GM12878 (cell line): Measurements from ENCODE around the gene TMC8. TPM values are rescaled to one million over a fixed set of nuclear protein-coding genes. Genes with fewer than 3 reads are reported as not detected.

Experiments
- ATAC-seq: fragments of 200-7000 bp; cut with Tn5 transposase; 3 replicates; pipeline ENCODE4 v1.9.1; 2020; ENCODE audit warnings: mild to moderate bottlenecking, moderate library complexity
- BruUV-seq: library from RNA; stranded (reverse); fragments of 400-500 nt; replicated peaks from 2 replicates; lab custom pipeline; 2021; lab: Mats Ljungman, UMichigan
- CTCF ChIA-PET: fragments of 300-600 bp; sonication (Branson Sonifier 250); formaldehyde crosslinking; extraction: SDS; loops from one replicate; lab custom pipeline; 2021; ENCODE audit warnings: inconsistent platforms; lab: Yijun Ruan, JAX
- POLR2A ChIA-PET: fragments of 350-600 bp; formaldehyde crosslinking; extraction: SDS; loops from one replicate; lab custom pipeline; 2021; ENCODE audit warnings: inconsistent platforms; lab: Charles Lee
- RAD21 ChIA-PET: fragments of 300-600 bp; sonication (Branson Sonifier 250); formaldehyde crosslinking; loops from one replicate; lab custom pipeline; 2023; ENCODE audit warnings: antibody characterized with exemption; ENCODE audit not compliant: unreplicated experiment; lab: Charles Lee
- SMC1A ChIA-PET: fragments of 300-600 bp; sonication (Branson Sonifier 250); formaldehyde crosslinking; loops from one replicate; lab custom pipeline; 2023; ENCODE audit not compliant: unreplicated experiment, uncharacterized antibody; lab: Charles Lee
- DNase-seq: peaks from one replicate; pipeline ENCODE4 v3.0.0-alpha.2; 2011; ENCODE audit warnings: low read depth, low spot score
- FAIRE-seq: peaks from 3 replicates; lab custom pipeline; 2011; peaks lifted over from hg19 to GRCh38; lab: Jason Lieb, UNC
- H2AFZ ChIP-seq: 2 replicates; pipeline ENCODE4 v1.6.0; 2011; ENCODE audit warnings: low read depth, low read length, control low read depth; ENCODE audit not compliant: control insufficient read depth
- H3K27ac ChIP-seq: 2 replicates; pipeline ENCODE4 v1.5.1; 2011; ENCODE audit warnings: control low read depth; ENCODE audit not compliant: control insufficient read depth, insufficient read depth
- H3K27me3 ChIP-seq, 2 experiments: replicated peaks in 1 of 2; 2 replicates each; pipeline versions ENCODE4 v1.6.0 to v1.6.1; 2011; ENCODE audit warnings: low read length in 1 of 2; ENCODE audit not compliant: control insufficient read depth in 2 of 2, insufficient read depth in 2 of 2
- H3K36me3 ChIP-seq, 2 experiments: 2 replicates each; pipeline ENCODE4 v1.5.1; 2011; ENCODE audit warnings: low read length in 1 of 2; ENCODE audit not compliant: control insufficient read depth in 2 of 2, insufficient read depth in 2 of 2
- H3K4me1 ChIP-seq: 2 replicates; pipeline ENCODE4 v1.6.1; 2011; ENCODE audit warnings: mild to moderate bottlenecking, low read length, moderate library complexity, mixed read lengths; ENCODE audit not compliant: control insufficient read depth, insufficient read depth
- H3K4me2 ChIP-seq: 2 replicates; pipeline ENCODE4 v1.6.0; 2011; ENCODE audit warnings: control low read depth; ENCODE audit not compliant: control insufficient read depth, insufficient read depth
- H3K4me3 ChIP-seq: fragments of 200-600 bp; sonication (generic); 2 replicates; pipeline ENCODE4 v1.5.1; 2016
- H3K79me2 ChIP-seq: 2 replicates; pipeline ENCODE4 v1.6.0; 2011; ENCODE audit warnings: low read length; ENCODE audit not compliant: control insufficient read depth, insufficient read depth
- H3K9ac ChIP-seq: 2 replicates; pipeline ENCODE4 v1.8.0; 2011; ENCODE audit warnings: low read length, control low read depth, mixed read lengths; ENCODE audit not compliant: control insufficient read depth, insufficient read depth
- H3K9me3 ChIP-seq: replicated peaks from 3 replicates; pipeline ENCODE4 v1.5.1; 2011; ENCODE audit warnings: mild to moderate bottlenecking, low read length; ENCODE audit not compliant: control insufficient read depth, insufficient read depth
- H4K20me1 ChIP-seq: 2 replicates; pipeline ENCODE4 v1.6.0; 2011; ENCODE audit not compliant: control insufficient read depth, insufficient read depth
- CBFB ChIP-seq: IDR thresholded peaks from 2 replicates; pipeline ENCODE4 v1.6.1; 2016; ENCODE audit warnings: antibody characterized with exemption, low read depth
- KAT2A ChIP-seq: conservative IDR thresholded peaks from 2 replicates; pipeline ENCODE4 v1.6.1; 2011; ENCODE audit warnings: low read depth, low read length; ENCODE audit not compliant: control insufficient read depth
- WGBS: methylation state at CpG from one replicate; pipeline ENCODE4 v1.1.6; 2016; ENCODE audit warnings: low lambda C conversion rate; ENCODE audit not compliant: insufficient replicate concordance, insufficient coverage; ENCODE audit errors: missing lambda C conversion rate; 5-methylcytosine and 5-hydroxymethylcytosine counted together
- in situ Hi-C: fragments of 300-500 bp; cut with MboI; formaldehyde crosslinking; loops from 9 replicates; pipeline ENCODE4 v1.14.3; 2018; ENCODE audit warnings: mixed read lengths
- intact Hi-C: fragments of 100-400 bp; cut with micrococcal nuclease; formaldehyde crosslinking; loops from one replicate; pipeline ENCODE4 v1.14.2; 2022; ENCODE audit not compliant: unreplicated experiment
- polyA plus RNA-seq, 11 experiments: library from polyadenylated mRNA; depleted of rRNA in 4 of 11; unstranded in 6 of 11; stranded (reverse) in 5 of 11; fragments of >200 nt; fragmentation: Nextera tagmentation in 4 of 11; fragmentation: Illumina TruSeq in 1 of 11; extraction: Ambion mirVana in 4 of 11; extraction: Trizol in 1 of 11; gene quantifications; 1 replicate in 1 of 11; 2 replicates in 10 of 11; pipeline versions ENCODE4 v1.2.1 to v1.2.3, GENCODE V29; 2011 to 2016; ENCODE audit warnings: inconsistent platforms in 2 of 11, missing spikeins in 2 of 11, low read depth in 1 of 11
- total RNA-seq, 4 experiments: library from RNA; depleted of rRNA in 3 of 4; stranded (reverse); fragments of >200 nt in 3 of 4; fragmentation: Illumina TruSeq in 1 of 4; extraction: Trizol in 1 of 4; gene quantifications; 2 replicates each; pipeline versions ENCODE4 v1.2.1 to v1.2.3, GENCODE V29; 2013 to 2021
- TF ChIP-seq, protein P1 (sequence below): fragments of 450-650 bp; formaldehyde crosslinking; IDR thresholded peaks from 2 replicates; pipeline ENCODE4 v1.4.0; 2022; ENCODE audit warnings: mild to moderate bottlenecking, moderate library complexity
- TF ChIP-seq, protein P2 (sequence below): fragments of 450-650 bp; IDR thresholded peaks from 2 replicates; pipeline ENCODE4 v1.6.1; 2017; ENCODE audit warnings: mild to moderate bottlenecking, moderate library complexity

Gene TMC8
- total and polyA plus RNA-seq, 10 of the 15 experiments (the other 5 are each of a cell fraction or from before 2014, with no cell fraction given): 2.7 to 128 (median 40.0) TPM

DNA sequence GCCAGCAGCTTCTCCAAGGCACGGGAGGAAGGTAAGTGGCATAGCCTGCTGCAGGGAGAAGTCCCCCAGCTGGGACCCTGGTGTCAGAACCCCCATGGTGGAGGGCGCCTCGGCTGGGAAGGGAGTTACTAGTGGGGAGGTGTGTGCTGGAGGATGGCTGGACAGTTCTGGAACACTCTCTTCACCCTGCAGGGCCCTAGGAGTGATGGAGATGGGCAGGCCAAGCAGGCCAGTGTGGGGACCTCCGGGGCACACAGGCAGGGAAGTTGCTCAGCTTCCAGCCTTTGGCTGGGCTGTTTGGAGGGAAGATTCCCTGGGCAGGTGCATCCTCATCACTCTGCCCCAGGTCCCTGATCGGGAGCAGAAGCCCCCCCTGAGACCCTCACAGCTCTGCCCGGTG is 16.3 kb downstream of the TMC8 start:
- CTCF ChIA-PET: interaction anchor here (1.1 to 2.3 kb wide), 3 partner anchors 10 to 27 kb away, joined by 3 to 11 read pairs (median 8); no protein-coding TSS in a partner anchor
- H3K4me2 ChIP-seq: peak overlapping the region; percentile 40
- H3K9me3 ChIP-seq: no peaks in the 10 kb centered on the region
- H3K27ac ChIP-seq: peak overlapping the region; percentile 96
- WGBS: 53% methylated on average over 6 of the region's 6 CpGs
- peaks cover 2% of the 10 kb centered on the region for H3K79me2 ChIP-seq
- SMC1A ChIA-PET: interaction anchor here (0.6 to 2.2 kb wide), 4 partner anchors 12 to 36 kb away, joined by 3 to 5 read pairs (median 3); no protein-coding TSS in a partner anchor
- RAD21 ChIA-PET: interaction anchor here (0.8 to 1.6 kb wide), 2 partner anchors 12 to 30 kb away, joined by 3 to 5 read pairs; no protein-coding TSS in a partner anchor
- no TSS peak for BruUV-seq
- TF ChIP-seq, protein P1, sequence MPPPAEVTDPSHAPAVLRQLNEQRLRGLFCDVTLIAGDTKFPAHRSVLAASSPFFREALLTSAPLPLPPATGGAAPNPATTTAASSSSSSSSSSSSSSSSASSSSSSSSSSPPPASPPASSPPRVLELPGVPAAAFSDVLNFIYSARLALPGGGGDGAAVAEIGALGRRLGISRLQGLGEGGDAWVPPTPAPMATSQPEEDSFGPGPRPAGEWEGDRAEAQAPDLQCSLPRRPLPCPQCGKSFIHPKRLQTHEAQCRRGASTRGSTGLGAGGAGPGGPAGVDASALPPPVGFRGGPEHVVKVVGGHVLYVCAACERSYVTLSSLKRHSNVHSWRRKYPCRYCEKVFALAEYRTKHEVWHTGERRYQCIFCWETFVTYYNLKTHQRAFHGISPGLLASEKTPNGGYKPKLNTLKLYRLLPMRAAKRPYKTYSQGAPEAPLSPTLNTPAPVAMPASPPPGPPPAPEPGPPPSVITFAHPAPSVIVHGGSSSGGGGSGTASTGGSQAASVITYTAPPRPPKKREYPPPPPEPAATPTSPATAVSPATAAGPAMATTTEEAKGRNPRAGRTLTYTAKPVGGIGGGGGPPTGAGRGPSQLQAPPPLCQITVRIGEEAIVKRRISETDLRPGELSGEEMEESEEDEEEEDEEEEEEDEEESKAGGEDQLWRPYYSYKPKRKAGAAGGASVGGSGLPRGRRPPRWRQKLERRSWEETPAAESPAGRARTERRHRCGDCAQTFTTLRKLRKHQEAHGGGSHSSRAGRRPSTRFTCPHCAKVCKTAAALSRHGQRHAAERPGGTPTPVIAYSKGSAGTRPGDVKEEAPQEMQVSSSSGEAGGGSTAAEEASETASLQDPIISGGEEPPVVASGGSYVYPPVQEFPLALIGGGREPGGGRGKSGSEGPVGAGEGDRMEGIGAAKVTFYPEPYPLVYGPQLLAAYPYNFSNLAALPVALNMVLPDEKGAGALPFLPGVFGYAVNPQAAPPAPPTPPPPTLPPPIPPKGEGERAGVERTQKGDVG (CRISPR knock-in tag): 0 out of 2 replicates have a peak, but pooled peaks have one; percentile 29
- TF ChIP-seq CBFB: 0 out of 2 replicates have a peak, but pooled peaks have one; percentile 1
- TF ChIP-seq, protein P2, sequence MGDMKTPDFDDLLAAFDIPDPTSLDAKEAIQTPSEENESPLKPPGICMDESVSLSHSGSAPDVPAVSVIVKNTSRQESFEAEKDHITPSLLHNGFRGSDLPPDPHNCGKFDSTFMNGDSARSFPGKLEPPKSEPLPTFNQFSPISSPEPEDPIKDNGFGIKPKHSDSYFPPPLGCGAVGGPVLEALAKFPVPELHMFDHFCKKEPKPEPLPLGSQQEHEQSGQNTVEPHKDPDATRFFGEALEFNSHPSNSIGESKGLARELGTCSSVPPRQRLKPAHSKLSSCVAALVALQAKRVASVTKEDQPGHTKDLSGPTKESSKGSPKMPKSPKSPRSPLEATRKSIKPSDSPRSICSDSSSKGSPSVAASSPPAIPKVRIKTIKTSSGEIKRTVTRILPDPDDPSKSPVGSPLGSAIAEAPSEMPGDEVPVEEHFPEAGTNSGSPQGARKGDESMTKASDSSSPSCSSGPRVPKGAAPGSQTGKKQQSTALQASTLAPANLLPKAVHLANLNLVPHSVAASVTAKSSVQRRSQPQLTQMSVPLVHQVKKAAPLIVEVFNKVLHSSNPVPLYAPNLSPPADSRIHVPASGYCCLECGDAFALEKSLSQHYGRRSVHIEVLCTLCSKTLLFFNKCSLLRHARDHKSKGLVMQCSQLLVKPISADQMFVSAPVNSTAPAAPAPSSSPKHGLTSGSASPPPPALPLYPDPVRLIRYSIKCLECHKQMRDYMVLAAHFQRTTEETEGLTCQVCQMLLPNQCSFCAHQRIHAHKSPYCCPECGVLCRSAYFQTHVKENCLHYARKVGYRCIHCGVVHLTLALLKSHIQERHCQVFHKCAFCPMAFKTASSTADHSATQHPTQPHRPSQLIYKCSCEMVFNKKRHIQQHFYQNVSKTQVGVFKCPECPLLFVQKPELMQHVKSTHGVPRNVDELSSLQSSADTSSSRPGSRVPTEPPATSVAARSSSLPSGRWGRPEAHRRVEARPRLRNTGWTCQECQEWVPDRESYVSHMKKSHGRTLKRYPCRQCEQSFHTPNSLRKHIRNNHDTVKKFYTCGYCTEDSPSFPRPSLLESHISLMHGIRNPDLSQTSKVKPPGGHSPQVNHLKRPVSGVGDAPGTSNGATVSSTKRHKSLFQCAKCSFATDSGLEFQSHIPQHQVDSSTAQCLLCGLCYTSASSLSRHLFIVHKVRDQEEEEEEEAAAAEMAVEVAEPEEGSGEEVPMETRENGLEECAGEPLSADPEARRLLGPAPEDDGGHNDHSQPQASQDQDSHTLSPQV: peak; percentile 36; the same call in 1 of the 2 replicates
- no peak for TF ChIP-seq KAT2A
- TF ChIP-seq, all 136 proteins: peak for 3
- Histone ChIP-seq H3K4me1 (peaks cover 69% of the 10 kb centered on the region), H4K20me1 (no peaks in the 10 kb centered on the region), H3K4me3 (no peak overlapping the region), H3K36me3 (no peaks in the 10 kb centered on the region; a peak in 1 of 4 replicates), H3K9ac (peak overlapping the region; percentile 77), H3K27me3 (no peaks in the 10 kb centered on the region), H2AFZ (peak overlapping the region; percentile 31; the same call in 1 of the 2 replicates)
- in situ Hi-C loops: no loop called here
- DNase-seq (no peak), FAIRE-seq (no peak), ATAC-seq (0 out of 3 replicates have a peak, but pooled peaks have one; percentile 3)
- intact Hi-C loops: no loop called here
- POLR2A ChIA-PET: interaction anchor here (0.5 to 2.4 kb wide), 7 partner anchors 8 to 30 kb away, joined by 3 to 11 read pairs (median 4); partner anchors contain the start of gene TMC6
